ENCODE results near the gene SFXN1.

Gene SFXN1

GRCh38 chr5:175573493-175574269 lies 95.3 kb downstream of the SFXN1 start:
- no peak overlapping the region for H2AFZ ChIP-seq (ENCODE audit: low read depth, low read length)
- H3K79me1 ChIP-seq (replicated peaks; ENCODE audit: low read length, poor library complexity, severe bottlenecking): no peaks in the 10 kb centered on the region
- H3K27me3 ChIP-seq (ENCODE audit: control insufficient read depth in 1 of 2, insufficient read depth in 1 of 2, low read length in 2 of 2): peaks cover 0 to 12% of the 10 kb centered on the region in 2 experiments
- WGBS: 46% methylated on average over 15 of the region's 15 CpGs
- no peak overlapping the region for H2BK120ac ChIP-seq (ENCODE audit: low read depth, low read length)
- no peak overlapping the region for H2AK5ac ChIP-seq (ENCODE audit: low read length, severe bottlenecking)
- H3K14ac ChIP-seq (ENCODE audit: low read length in 2 of 2): no peak overlapping the region
- H3K27ac ChIP-seq (ENCODE audit: low read length, poor library complexity, severe bottlenecking): no peak overlapping the region
- no peak overlapping the region for H4K8ac ChIP-seq (ENCODE audit: low read length)
- DNase-seq: no peak
- no peak overlapping the region for H3K18ac ChIP-seq (ENCODE audit: low read depth in 1 of 2, low read length in 2 of 2)
- no peak overlapping the region for H3K23ac ChIP-seq (ENCODE audit: low read length in 2 of 2)
- H2BK12ac ChIP-seq (ENCODE audit: low read length in 2 of 2): no peak overlapping the region
- H3K9ac ChIP-seq (ENCODE audit: low read length): no peak overlapping the region
- H3K4me2 ChIP-seq (ENCODE audit: low read length, poor library complexity, severe bottlenecking): no peak overlapping the region
- no peaks in the 10 kb centered on the region for H3K36me3 ChIP-seq (ENCODE audit: control insufficient read depth in 1 of 2, insufficient read depth in 2 of 2, low read depth in 1 of 2, low read length in 2 of 2)
- H2BK5ac ChIP-seq (ENCODE audit: low read depth, low read length, poor library complexity, severe bottlenecking): no peak overlapping the region
- H3K4ac ChIP-seq (ENCODE audit: low read depth in 1 of 2, low read length in 2 of 2): no peak overlapping the region
- H3K4me1 ChIP-seq (ENCODE audit: control insufficient read depth, insufficient read depth, low read depth, low read length): no peaks in the 10 kb centered on the region
- no peak overlapping the region for H3K4me3 ChIP-seq (ENCODE audit: insufficient read depth in 1 of 2, low read depth in 1 of 2, low read length in 2 of 2)
- peaks cover 16% of the 10 kb centered on the region for H3K9me3 ChIP-seq (ENCODE audit: control insufficient read depth, low read length)
- H4K91ac ChIP-seq (ENCODE audit: low read length): no peak overlapping the region
- H2BK15ac ChIP-seq (ENCODE audit: low read depth, poor library complexity, severe bottlenecking): no peak overlapping the region

- Histone ChIP-seq H3K14ac (ENCODE audit: low read length in 2 of 2) (no peak overlapping the region), H3K4me2 (ENCODE audit: low read length, poor library complexity, severe bottlenecking) (no peak overlapping the region), H3K4me3 (ENCODE audit: insufficient read depth in 1 of 2, low read depth in 1 of 2, low read length in 2 of 2) (no peak overlapping the region), H2BK5ac (ENCODE audit: low read depth, low read length, poor library complexity, severe bottlenecking) (no peak overlapping the region), H2BK15ac (ENCODE audit: low read depth, poor library complexity, severe bottlenecking) (no peak overlapping the region), H3K23ac (ENCODE audit: low read length in 2 of 2) (no peak overlapping the region), H3K4ac (ENCODE audit: low read depth in 1 of 2, low read length in 2 of 2) (no peak overlapping the region), H3K27me3 (ENCODE audit: control insufficient read depth in 1 of 2, insufficient read depth in 1 of 2, low read length in 2 of 2) (peaks cover 0 to 12% of the 10 kb centered on the region in 2 experiments), H3K9ac (ENCODE audit: low read length) (no peak overlapping the region), H3K27ac (ENCODE audit: low read length, poor library complexity, severe bottlenecking) (no peak overlapping the region), H4K91ac (ENCODE audit: low read length) (no peak overlapping the region), H3K79me1 (replicated peaks; ENCODE audit: low read length, poor library complexity, severe bottlenecking) (no peaks in the 10 kb centered on the region), H3K9me3 (ENCODE audit: control insufficient read depth, low read length) (peaks cover 16% of the 10 kb centered on the region), H2AK5ac (ENCODE audit: low read length, severe bottlenecking) (no peak overlapping the region), H4K8ac (ENCODE audit: low read length) (no peak overlapping the region), H2BK12ac (ENCODE audit: low read length in 2 of 2) (no peak overlapping the region), H3K4me1 (ENCODE audit: control insufficient read depth, insufficient read depth, low read depth, low read length) (no peaks in the 10 kb centered on the region), H3K18ac (ENCODE audit: low read depth in 1 of 2, low read length in 2 of 2) (no peak overlapping the region), H3K36me3 (ENCODE audit: control insufficient read depth in 1 of 2, insufficient read depth in 2 of 2, low read depth in 1 of 2, low read length in 2 of 2) (no peaks in the 10 kb centered on the region), H2AFZ (ENCODE audit: low read depth, low read length) (no peak overlapping the region), H2BK120ac (ENCODE audit: low read depth, low read length) (no peak overlapping the region)
- 82% methylated on average over 2 of the region's 2 CpGs for WGBS
- peak; percentile 15 for DNase-seq
Observed at GRCh38 chr5:175575301-175575700, 96.9 kb downstream of the SFXN1 start.

GRCh38 chr5:175576096-175576495 lies 97.7 kb downstream of the SFXN1 start:
- Histone ChIP-seq H4K8ac (ENCODE audit: low read length) (no peak overlapping the region), H2BK12ac (ENCODE audit: low read length in 2 of 2) (no peak overlapping the region), H3K36me3 (ENCODE audit: control insufficient read depth in 1 of 2, insufficient read depth in 2 of 2, low read depth in 1 of 2, low read length in 2 of 2) (no peaks in the 10 kb centered on the region), H3K27me3 (ENCODE audit: control insufficient read depth in 1 of 2, insufficient read depth in 1 of 2, low read length in 2 of 2) (peaks cover 0 to 12% of the 10 kb centered on the region in 2 experiments), H2BK120ac (ENCODE audit: low read depth, low read length) (no peak overlapping the region), H3K9ac (ENCODE audit: low read length) (no peak overlapping the region), H3K4me2 (ENCODE audit: low read length, poor library complexity, severe bottlenecking) (no peak overlapping the region), H2BK5ac (ENCODE audit: low read depth, low read length, poor library complexity, severe bottlenecking) (no peak overlapping the region), H3K4me3 (ENCODE audit: insufficient read depth in 1 of 2, low read depth in 1 of 2, low read length in 2 of 2) (no peak overlapping the region), H2BK15ac (ENCODE audit: low read depth, poor library complexity, severe bottlenecking) (no peak overlapping the region), H3K27ac (ENCODE audit: low read length, poor library complexity, severe bottlenecking) (no peak overlapping the region), H3K79me1 (replicated peaks; ENCODE audit: low read length, poor library complexity, severe bottlenecking) (no peaks in the 10 kb centered on the region), H3K4me1 (ENCODE audit: control insufficient read depth, insufficient read depth, low read depth, low read length) (no peaks in the 10 kb centered on the region), H3K9me3 (ENCODE audit: control insufficient read depth, low read length) (peaks cover 16% of the 10 kb centered on the region), H4K91ac (ENCODE audit: low read length) (no peak overlapping the region), H3K23ac (ENCODE audit: low read length in 2 of 2) (no peak overlapping the region), H2AK5ac (ENCODE audit: low read length, severe bottlenecking) (no peak overlapping the region), H2AFZ (ENCODE audit: low read depth, low read length) (no peak overlapping the region), H3K18ac (ENCODE audit: low read depth in 1 of 2, low read length in 2 of 2) (no peak overlapping the region), H3K4ac (ENCODE audit: low read depth in 1 of 2, low read length in 2 of 2) (no peak overlapping the region), H3K14ac (ENCODE audit: low read length in 2 of 2) (no peak overlapping the region)
- DNase-seq: no peak
- WGBS: 80% methylated on average over 7 of the region's 7 CpGs

GRCh38 chr5:175576591-175576990 lies 98.2 kb downstream of the SFXN1 start:
- Histone ChIP-seq H3K4ac (ENCODE audit: low read depth in 1 of 2, low read length in 2 of 2) (no peak overlapping the region), H3K79me1 (replicated peaks; ENCODE audit: low read length, poor library complexity, severe bottlenecking) (no peaks in the 10 kb centered on the region), H2BK5ac (ENCODE audit: low read depth, low read length, poor library complexity, severe bottlenecking) (no peak overlapping the region), H3K36me3 (ENCODE audit: control insufficient read depth in 1 of 2, insufficient read depth in 2 of 2, low read depth in 1 of 2, low read length in 2 of 2) (no peaks in the 10 kb centered on the region), H3K14ac (ENCODE audit: low read length in 2 of 2) (no peak overlapping the region), H3K4me2 (ENCODE audit: low read length, poor library complexity, severe bottlenecking) (no peak overlapping the region), H3K27me3 (ENCODE audit: control insufficient read depth in 1 of 2, insufficient read depth in 1 of 2, low read length in 2 of 2) (peaks cover 0 to 12% of the 10 kb centered on the region in 2 experiments), H3K23ac (ENCODE audit: low read length in 2 of 2) (no peak overlapping the region), H2AK5ac (ENCODE audit: low read length, severe bottlenecking) (no peak overlapping the region), H3K4me3 (ENCODE audit: insufficient read depth in 1 of 2, low read depth in 1 of 2, low read length in 2 of 2) (no peak overlapping the region), H3K4me1 (ENCODE audit: control insufficient read depth, insufficient read depth, low read depth, low read length) (no peaks in the 10 kb centered on the region), H2AFZ (ENCODE audit: low read depth, low read length) (no peak overlapping the region), H2BK12ac (ENCODE audit: low read length in 2 of 2) (no peak overlapping the region), H3K27ac (ENCODE audit: low read length, poor library complexity, severe bottlenecking) (no peak overlapping the region), H2BK120ac (ENCODE audit: low read depth, low read length) (no peak overlapping the region), H3K9ac (ENCODE audit: low read length) (no peak overlapping the region), H3K18ac (ENCODE audit: low read depth in 1 of 2, low read length in 2 of 2) (no peak overlapping the region), H4K91ac (ENCODE audit: low read length) (no peak overlapping the region), H4K8ac (ENCODE audit: low read length) (no peak overlapping the region), H3K9me3 (ENCODE audit: control insufficient read depth, low read length) (peaks cover 16% of the 10 kb centered on the region), H2BK15ac (ENCODE audit: low read depth, poor library complexity, severe bottlenecking) (no peak overlapping the region)
- 75% methylated on average over 6 of the region's 6 CpGs for WGBS
- peak; percentile 11 for DNase-seq

Measured in mesenchymal stem cell (in vitro differentiated cells and primary cell).